Islet of Langerhans (tissue), 1 donor: ENCODE results near the gene SMTN.

Experiments used
- FAIRE-seq: peaks from one replicate; lab custom pipeline; 2011; peaks lifted over from hg19 to GRCh38; lab: Jason Lieb, UNC

SMTN gene

DNA sequence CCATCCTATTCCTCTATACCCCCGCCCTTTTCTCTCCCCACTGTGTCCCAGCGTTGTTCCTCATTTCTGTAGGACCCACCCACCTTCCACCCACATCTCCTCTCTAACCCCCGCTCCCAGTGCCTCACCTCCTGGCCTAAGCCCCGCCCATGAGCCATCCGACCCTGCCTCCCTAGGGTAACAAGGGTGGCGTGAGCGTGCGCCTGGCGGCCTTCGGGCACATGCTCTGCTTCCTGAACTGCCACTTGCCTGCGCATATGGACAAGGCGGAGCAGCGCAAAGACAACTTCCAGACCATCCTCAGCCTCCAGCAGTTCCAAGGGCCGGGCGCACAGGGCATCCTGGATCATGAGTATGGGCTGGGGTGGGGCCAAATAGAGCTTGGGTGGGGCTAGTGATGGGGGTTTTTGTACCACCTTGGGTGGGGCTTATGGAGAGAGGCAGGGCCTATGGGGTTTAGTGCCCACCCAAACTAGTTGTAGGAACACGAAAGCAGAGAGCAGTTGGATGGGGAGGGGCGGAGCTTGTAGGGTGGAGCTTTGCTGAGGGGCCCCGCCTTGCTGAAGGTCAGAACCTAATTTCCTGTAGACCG, 46.2 kb downstream of the SMTN start:
- FAIRE-seq: no peak

DNA sequence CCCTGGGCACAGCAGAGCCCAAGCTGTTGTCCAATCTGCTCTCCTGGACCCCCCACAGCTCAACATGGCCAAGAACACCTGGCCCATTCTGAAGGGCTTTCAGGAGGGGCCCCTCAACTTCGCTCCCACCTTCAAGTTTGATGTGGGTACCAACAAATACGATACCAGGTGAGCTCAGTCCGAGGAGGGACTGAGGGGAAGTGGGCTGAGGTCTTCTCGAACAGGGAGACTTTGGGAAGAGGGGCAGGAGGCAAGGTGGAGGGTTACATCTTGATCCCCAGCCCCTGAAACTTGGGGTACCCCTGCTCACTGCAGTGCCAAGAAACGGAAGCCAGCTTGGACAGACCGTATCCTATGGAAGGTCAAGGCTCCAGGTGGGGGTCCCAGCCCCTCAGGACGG, 47.0 kb downstream of the SMTN start:
- FAIRE-seq: no peak

DNA sequence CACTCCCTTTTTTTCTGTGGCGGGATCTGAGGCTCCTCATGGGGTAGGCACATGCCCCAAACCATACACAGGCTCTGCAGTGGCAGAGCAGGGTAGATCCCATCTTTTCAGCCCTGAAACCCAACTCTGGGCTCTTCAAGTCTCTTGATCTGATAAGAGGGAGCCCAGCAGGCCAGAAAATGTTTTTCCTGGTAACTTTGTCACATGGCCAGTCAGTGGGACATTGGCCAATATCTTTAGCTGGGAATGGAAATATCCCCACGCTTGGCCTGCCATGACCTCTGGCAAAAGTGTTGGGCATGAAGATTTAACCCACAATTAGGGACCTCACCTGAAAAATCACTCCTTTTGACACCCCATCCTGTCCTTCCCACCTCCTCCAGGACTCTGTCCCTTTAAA, 49.8 kb downstream of the SMTN start:
- no peak for FAIRE-seq

DNA sequence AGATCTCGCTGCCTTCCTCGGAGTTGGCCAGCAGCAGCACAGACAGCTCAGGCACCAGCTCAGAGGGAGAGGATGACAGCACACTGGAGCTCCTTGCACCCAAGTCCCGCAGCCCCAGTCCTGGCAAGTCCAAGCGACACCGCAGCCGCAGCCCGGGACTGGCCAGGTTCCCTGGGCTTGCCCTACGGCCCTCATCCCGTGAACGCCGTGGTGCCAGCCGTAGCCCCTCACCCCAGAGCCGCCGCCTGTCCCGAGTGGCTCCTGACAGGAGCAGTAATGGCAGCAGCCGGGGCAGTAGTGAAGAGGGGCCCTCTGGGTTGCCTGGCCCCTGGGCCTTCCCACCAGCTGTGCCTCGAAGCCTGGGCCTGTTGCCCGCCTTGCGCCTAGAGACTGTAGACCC, 52.8 kb downstream of the SMTN start:
- FAIRE-seq: no peak

DNA sequence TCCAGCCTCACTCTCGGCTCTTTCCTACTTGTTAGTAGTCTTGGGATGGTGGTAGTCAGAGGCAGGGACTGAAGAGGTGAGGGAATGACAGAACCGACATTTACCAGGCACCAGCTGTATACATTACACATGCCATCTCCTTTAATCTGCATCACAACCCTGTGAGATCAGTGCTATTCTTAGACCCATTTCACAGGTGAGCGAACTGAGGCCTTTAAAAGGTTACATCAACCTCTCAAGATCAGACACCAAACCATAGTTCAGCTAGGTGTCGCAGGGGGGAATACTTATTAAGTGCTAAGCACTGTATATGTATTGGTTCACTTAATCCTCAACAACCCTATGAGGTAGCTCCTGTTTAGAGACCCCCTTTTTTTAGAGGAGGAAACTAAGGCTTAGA, 53.6 kb downstream of the SMTN start:
- no peak for FAIRE-seq

DNA sequence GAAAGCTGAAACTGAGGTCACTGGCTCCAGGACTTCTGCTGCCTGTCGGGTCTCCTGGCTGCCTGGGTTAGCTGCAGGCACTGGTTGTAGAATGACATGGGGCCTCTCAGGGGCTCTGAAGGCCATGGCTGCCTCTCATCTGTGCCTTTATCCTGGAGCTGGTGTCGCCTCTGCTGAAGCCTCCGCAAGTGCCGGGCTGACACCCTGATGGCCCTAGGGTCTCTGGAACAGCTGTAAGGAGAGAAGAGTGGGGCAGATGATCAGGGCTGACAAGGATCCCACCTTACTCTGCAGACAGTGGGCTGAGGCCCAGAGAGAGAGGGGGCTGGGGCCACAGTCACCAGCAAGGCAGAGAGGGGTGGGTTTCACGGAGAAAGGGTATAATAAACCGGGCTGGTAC, 54.6 kb downstream of the SMTN start:
- FAIRE-seq: no peak

DNA sequence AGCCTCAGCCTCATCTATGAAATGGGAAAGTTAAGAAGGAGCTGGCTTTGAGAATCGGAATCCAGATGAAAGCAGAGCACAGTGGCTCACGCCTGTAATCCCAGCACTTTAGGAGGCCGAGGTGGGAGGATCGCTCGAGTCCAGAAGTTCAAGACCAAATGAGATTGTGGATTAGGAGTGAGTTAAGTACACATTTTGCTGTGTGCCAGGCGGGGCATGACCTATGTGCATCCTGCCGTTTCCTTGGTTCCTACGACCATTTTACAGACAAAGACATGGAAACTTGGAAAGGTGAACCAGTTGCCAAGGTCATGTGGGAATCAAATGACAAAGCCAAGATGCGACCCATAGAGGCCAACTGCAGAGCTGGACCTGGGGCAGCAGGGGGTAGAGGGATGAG, 55.0 kb downstream of the SMTN start:
- no peak for FAIRE-seq

DNA sequence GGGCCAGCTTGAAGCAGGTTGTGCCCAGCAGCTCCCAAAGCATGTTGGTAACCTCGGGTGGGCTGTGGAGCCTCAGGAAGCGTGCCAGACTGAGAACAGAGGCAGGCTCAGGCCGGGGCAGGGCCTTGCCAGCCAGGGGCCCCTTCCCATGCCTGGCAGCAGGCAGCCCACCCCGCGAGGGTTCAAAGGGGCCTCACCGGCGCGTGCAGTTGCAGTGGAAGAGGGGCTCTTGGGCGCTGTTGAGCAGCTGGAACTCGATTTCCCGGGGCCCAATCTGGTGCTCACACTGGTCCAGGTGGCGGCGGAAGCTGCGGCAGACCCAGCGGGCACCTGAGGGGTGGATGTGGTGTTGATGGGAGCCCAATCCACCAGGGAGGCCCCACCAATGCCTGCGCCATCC, 55.6 kb downstream of the SMTN start:
- no peak for FAIRE-seq

DNA sequence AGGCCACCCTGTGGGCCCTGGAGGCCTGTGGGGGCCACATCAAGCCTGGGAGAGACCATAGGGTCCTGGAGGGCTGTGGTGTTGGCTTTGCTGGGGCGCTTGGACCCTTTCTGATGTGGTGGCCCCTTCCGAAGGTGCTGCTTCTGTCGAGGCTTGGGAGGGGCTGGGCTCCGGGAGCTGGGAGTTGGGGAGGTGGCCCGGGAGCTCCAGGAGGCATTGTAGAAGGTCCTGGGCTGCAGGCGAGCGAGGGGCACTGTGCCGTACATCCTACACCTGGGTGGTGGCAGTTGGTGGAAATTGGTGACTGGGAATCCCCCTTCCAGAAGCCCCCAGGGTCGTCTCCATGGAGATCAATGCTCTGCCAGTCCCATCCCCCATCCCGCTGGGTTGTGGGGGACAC, 56.6 kb downstream of the SMTN start:
- FAIRE-seq: no peak

DNA sequence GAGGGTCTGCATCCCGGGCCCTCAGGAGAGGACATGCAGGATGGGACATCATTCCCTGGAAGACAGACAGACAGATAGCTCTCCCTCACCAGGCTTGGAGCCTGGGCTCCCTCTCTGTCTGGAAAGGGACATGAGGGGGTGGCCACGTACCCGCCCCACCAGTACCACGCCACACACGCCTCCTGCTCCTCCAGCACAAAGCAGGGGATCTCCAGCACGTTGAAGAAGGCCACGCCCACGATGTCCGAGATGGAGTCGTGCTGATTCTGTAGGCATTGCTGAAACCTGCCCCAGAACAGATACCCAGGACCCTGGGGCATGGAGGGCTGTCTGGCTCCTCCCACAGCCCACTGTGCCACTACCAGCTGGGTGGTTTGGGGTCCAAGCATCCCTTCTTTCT, 57.0 kb downstream of the SMTN start:
- FAIRE-seq: no peak

DNA sequence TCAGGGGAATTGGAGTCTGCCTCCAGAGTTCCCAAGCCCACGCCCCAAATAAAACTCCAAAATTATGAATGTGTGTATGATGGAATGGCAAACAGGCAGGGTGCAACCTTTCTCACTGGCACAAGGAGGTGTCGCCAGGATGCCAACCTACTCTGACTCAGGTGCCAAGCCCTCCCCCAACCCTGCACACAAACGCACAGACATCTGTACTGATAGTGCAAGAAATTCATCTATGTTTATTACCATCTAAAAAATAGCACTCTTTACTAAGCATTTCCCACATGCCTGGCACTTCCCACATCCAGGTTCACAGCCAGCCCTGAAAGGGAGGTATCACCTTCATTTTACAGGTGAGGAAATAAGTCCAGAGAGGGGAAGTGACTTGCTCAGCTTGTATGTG, 57.9 kb downstream of the SMTN start:
- no peak for FAIRE-seq

DNA sequence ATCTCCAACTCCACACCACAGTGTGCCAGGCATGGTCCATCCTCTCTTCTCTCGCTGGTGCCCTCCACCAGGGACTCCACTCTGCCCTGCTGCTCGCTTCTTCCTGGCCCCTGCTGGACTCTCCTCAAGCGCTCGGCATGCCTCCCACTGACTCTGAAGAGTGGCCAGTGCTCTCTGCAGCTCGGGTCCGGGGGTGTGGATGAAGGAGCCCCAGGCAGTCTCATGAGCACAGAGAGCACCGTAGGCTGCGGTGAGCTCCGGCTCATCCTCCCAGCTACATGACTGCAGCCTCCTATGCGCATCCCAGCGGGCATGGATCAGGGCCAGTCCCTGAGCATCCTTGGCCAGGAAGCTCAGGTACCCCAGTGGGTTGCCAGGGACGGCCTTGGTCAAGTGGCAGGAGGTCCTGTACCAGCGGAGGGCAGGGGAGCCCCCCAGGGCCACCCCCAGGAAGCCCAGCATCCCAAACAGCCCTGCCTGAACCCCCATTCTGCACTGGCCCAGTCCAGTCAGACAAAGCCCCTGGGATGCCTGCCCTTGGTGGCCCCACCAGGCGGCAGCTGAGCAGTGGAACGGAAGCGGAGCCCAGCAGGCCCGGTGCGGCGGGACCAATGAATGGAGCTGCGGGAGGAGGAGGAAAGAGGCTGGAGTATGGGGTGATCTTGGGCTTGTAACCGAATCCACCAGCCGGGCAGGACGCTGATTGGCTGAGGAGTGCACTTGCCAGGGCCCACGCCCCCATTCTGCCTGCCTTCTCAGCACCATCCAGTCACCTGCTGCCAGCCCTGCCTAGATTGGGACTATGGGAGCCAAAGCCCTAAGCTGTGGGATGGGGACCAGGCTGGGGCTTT, 59.0 kb downstream of the SMTN start, which contains the start of gene PLA2G3:
PLA2G3 (minus strand) TSS at position 643 of the 851 bp plus-strand sequence; CDS start at position 489, 154 bp downstream.
- no peak for FAIRE-seq

DNA sequence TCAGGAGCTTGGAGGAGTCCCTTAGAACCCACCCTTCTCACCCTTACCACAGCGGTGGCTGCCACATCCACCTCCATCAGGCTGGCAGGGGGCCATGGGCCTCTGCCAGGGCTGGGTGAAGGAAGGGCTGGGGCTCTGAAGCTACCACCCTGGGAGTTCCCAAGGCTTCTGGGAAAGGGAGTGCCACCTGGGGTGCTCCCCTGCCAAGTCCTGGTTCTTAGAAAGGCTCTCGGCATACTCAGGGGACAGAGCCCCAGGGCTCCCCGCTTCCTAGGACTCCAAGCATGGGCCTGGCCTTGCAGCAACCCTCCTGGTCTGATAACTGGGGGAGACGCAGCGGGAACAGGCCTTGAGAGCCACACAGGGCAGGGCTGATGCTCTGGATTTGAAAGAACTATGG, 59.6 kb downstream of the SMTN start:
- FAIRE-seq: no peak

DNA sequence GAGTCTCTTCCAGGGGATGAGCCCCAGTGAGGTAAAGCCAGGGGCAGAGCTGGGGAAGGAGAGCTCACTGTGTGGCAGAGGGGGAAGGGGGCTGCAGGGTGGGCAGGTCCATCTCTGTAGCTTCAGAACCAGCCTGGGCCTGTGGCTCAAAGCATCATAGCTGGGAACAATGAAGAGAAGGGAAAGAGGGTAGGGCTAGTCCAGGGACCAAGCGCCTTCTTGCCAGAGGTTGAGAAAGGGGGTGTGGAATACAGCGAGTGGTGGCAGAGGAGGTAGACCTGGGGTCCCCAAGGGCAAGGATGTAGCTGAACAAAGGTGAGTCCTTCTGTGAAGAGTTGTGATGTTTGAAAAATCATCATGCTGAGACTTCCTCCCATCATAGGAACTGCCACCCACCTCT, 60.4 kb downstream of the SMTN start:
- FAIRE-seq: no peak

DNA sequence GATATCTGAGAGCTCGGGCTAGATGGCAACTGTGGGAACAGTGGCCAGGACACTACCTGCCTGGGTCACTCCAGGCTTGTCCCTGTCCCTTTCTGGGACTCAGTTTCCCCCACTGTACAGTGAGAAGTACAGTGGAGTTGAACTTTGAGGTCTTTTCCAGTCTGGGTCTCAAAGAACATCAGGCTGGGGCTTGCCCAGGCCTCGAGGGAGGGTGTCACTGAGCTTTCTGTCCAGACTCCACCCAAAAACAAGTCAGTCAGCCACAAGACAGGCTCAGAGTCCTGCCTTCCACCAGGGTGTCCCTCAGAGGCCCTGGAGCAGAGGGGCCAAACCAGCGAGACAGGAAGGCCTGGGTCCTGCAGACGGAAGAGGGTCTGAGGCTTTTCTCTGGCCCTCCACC, 61.2 kb downstream of the SMTN start:
- no peak for FAIRE-seq

DNA sequence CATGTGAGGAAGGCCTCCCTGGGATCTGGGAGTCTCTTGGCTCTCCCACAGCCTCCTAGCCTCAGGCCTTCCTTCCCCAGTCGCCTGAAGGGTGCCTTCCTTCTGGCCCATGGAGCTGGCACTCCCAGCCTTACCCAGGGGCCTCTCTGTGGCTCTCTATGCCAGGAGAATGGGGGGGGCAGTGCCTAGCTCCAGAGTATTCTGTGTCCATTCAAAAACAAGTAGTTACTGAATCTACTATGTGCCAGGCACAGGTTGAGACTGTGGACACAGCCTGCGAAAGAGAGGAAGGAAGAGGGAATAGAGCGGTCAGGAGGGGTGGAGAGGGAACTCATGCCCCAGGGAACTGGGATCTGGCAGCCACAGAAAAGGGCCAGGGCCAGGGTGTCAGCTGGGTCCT, 61.9 kb downstream of the SMTN start:
- FAIRE-seq: no peak

DNA sequence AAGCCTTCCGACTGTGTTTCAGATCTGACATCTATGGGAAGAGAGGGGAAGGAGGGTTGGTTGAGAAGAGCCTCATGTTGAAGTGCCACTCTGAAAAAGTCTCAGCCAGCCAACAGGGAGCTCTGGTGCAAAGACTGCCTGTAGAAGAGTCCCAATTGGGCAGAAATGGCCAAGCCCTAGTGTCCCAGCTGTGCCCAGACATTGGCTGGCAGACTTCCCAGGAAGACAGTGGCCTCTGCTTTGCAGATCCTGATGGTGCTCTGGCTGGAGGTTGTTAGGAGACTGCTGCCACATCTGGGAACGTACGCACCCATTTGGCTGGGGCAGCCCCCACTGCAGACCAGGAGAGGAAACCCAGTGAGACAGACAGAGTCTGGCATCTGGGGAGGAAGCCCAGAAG, 62.4 kb downstream of the SMTN start:
- no peak for FAIRE-seq

DNA sequence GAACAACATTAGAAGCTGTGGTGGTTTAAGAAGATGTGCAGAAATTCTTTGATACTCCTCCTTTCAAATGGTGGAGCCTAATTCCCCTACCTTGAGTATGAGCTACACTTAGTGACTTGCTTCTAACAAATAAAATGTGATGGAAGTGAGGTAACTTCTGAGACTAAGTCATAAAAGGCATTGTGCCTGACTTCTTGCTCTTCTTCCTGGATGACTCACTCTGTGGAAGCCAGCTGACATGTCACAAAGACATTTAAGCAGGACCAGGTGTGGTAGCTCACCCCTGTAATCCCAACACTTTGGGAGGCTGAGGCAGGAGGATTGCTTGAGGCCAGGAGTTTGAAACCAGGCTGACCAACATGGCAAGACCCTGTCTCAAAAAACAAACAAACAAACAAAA, 63.1 kb downstream of the SMTN start:
- FAIRE-seq: no peak

DNA sequence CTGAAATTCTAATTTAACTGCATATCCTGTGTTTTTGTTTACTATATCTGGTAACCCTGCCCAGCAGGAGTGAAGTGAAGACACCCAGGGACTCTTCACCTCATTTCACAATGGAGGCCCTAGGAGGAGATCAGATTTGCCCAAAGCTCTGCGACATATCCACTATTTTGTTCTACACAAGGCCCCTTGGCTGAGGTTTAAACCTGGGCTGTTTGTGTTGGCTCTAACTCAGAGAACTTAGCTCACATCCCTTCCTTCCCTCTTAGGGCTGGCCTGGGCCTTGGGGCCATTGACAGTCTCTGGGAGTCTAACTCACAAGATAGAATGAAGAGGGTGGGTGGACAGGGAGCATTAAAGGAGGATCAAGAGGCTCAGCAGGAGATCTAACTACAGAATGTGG, 67.4 kb downstream of the SMTN start:
- no peak for FAIRE-seq

DNA sequence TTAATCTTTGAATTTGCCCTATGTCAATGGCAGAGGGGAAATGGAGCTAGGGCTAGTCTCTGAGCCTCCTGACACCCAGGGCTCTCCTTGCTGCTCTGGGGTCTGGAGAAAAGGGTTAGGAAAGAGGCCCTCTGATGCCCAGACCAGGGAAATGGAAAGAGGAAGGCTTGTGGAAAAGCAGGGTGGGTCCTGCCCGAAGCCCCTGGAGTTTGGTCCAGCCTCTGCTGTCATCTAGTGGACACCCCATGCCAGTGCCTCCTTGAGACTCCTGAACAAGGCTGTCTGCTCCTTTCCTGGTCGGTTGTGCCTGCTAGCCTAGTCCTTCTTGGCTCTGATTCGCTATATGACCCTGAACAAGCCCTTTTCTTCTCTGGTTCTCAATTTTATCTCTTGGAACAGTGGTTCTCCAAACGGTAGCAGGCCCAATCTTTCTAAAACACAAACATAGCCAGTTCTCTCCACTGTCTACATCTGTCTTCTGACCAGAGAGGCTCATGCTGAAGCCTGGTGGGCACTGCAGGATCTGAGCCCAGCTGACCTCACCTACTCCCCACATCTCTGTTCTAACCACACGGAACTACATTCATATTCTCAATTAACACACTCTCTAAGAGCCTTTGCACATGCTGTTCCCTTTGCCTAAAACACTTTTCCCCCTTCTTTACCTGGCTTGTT, 68.0 kb downstream of the SMTN start:
- FAIRE-seq: no peak

DNA sequence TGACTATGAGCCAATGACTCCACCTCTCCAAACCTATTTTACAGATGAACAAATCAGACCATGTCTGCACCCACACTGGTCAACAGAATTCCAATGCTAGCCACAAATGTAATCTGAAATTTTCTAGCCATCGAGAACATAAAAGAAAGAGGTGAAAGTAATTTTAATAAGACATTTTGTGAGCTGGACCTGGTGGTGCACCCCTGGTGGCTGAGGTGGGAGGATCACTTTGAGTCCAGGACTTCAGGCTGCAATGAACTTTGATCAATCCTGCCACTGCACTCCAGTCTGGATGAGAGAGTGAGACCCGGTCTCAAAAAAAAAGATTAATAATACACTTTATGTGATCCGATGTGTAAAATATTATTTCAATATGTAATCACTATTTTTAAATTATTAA, 69.5 kb downstream of the SMTN start:
- FAIRE-seq: no peak

DNA sequence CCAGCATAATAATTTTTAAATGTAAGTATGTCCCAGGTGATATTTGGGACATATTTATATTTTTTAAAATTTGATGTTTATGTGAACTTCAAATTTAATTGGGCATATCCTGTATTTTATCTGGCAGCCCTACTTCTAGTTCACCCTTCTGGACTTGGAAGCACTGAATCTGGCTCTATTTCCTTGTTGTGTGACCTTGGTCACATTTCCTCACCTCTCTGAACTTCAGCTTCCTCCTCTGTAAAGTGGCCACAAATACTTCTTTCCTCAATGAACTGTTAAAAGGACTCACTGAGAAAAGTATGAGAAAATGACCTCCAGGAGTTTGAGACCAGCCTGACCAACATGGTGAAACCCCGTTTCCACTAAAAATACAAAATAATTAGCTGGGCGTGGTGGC, 70.8 kb downstream of the SMTN start:
- no peak for FAIRE-seq

DNA sequence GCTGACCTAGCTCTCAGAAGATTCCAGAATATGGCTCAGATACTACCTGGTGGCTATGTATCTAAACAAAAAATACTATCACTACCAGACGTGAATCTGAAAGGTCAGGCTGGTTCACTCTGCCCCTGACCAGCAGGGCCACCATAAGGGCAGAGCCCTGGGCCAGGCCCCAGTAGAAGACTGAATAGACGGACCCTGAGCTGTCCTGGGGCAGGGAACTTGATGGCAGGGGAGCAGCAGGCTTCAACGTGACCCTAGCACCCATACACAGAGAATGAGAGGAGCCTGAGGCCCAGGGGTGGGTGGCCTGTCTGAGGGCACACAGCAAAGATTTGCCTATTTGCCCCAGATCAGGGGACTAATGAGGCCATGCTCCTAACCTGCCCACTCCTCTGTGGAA, 72.2 kb downstream of the SMTN start:
- FAIRE-seq: no peak
